GM19351 (cell line): ENCODE results near the gene ANGPTL5.
"Not testable (repeated sequence)": the region's sequence is repeated elsewhere in the genome, so short reads cannot be mapped to it uniquely, and the experiment has no call there.

Experiments used
- ATAC-seq: cut with Tn5 transposase; IDR thresholded peaks from one replicate; pipeline ENCODE4 v1.9.1; 2021; ENCODE audit warnings: mild to moderate bottlenecking, moderate library complexity; ENCODE audit not compliant: unreplicated experiment

The ANGPTL5 gene

DNA sequence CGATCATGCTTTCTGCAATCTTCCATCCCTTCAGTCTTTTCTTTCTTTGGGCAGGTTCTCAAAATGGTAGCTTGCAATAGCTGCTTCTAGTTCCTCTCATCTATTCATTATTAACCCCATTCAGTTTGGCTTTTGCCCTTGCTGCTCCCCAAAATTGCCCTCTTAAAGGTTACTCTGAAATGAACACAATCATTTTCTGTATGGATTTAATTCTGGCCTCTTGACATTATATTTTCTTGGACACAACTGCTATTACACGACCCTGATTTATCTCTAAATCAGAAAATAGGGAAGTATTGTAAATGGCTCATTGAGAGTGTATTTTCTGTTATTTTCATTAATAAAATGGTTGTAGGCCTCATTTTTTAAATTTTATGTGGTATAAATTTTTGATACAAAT lies at the start of gene ANGPTL5:
Gene ANGPTL5, minus strand, starts transcription at position 101 of the 400 bp plus-strand sequence. CDS start 8,613 bp downstream, outside the sequence.
- no peak for ATAC-seq

DNA sequence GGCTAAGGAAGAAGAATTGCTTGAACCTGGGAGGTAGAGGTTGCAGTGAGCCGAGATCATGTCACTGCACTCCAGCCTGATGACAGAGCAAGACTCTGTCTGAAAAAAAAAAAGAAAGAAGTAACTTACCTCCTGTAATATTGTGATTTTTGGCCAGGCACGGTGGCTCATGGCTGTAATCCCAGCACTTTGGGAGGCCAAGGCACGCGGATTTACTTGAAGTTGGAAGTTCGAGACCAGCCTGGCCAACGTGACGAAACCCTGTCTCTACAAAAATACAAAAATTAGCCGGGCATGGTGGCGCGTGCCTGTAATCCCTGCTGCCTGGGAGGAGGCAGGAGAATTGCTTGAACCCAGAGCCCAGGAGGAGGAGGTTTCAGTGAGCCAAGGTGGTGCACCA lies 47.9 kb upstream of the ANGPTL5 start:
- not testable (repeated sequence) for ATAC-seq

DNA sequence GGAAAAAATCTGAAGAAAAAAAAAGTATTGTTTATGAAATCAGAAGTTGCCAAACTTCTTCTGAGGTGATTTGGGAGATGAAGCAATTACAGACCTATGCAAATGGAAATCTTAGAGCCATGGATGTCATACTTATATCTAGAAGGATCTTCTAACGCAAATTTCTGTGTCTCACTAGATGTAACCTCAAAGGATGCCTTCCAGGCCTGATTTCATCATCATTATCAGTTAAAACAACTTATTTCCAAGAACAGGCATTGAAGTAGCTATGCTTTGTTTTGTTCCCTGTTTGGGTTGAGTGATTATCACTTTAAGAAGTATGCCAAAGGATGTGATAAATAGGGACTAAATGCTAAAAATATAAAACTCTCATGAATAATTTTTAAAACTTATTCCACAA lies 43.9 kb upstream of the ANGPTL5 start:
- ATAC-seq = no peak

DNA sequence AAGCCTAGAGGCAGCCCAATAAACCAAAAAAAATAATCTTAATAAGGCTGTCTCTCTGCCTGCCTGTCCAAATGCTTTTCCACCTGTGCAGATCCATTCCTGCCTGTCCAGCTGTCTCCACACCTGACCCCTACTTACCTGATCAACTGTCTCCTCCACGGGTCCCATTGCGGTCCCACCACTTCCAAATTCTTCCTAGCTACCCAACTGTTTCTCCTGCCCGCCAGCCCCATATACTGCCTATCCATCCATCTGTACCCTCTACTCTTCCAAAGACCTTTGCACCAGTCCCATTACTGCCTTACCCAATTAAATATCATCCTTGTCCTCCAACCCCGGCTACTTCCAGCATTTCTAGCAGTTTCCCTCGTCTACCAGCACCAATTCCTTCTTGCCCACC lies 39.4 kb upstream of the ANGPTL5 start:
- ATAC-seq = no peak

DNA sequence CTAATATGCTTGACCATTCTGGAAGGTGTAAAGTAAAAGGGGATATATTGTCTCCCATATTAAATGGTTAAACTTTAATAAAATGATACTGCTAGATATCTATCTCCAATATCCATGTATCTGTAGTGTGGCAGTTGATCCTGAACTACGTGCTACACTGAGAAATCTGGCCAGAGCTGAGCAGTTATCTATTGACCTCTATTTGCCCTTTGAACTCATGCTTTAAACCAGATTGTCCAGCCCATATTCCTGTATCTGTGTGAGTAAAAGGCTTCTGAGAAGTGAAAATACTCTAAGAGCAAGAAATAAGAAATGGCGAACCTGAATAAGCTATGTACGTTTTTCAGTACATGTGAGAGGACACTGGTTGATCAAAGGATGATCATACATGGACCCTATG lies 39.0 kb upstream of the ANGPTL5 start:
- no peak for ATAC-seq

DNA sequence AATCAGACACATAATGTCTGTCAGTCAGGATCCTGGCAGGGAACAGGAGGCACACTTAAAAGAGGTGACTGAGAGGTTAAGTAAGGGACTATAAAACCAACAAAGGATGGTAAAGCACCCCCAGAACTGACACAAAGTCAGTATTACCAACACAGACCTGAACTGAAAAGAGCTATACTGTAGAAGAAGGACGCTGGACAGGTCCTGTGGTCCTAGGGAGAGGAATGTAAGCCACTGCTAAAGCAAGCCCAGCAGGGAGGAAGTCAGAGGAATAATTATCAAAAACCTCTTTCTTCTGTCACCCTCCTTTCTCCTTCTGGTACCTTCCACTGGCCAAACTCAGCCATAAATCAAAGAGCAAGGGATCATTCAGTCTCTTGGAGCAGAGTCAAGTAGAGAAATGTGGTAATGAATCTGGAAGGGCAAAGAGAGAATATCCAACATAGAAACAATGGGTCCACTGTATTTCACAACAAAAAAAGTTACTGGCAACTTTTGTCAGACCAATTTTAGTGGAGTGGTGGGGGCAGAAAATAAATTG lies 33.4 kb upstream of the ANGPTL5 start:
- ATAC-seq = no peak

DNA sequence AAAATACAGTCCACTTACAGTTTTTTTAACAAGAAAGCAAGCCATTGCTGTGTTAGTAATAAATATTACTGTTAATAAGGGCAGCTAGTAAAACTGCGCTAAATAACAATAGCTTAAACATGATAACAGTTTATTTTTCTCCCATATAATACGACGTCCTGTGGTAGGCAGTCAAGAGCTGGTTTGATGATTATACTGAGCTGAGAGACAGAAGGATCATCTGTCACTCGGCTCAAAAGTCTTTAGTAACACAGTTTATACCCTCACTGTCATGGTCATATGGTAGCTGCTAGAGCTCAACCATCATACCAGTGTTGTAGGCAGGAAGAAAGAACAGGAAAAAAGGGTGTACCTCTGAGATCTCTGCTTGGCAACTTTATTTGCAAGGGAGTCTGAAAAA lies 29.1 kb upstream of the ANGPTL5 start:
- ATAC-seq = no peak

DNA sequence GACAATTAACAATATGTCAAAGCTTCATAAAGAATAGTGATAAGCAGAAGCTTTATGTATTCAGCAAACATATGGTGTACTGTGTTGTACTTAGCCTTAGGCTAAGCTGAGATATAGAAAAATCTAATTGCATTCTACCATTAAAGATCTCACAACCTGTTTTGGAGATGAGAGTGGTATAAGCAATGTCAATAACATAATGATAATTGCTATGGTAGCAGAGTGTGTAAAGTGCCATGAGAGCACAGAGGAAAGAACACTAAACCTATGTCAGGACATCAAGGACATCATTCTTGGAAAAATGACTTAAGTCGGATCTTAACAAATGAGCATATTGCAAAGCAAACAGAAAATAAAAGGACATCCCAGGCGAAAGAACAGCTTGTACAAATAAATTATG lies 28.6 kb upstream of the ANGPTL5 start:
- no peak for ATAC-seq

DNA sequence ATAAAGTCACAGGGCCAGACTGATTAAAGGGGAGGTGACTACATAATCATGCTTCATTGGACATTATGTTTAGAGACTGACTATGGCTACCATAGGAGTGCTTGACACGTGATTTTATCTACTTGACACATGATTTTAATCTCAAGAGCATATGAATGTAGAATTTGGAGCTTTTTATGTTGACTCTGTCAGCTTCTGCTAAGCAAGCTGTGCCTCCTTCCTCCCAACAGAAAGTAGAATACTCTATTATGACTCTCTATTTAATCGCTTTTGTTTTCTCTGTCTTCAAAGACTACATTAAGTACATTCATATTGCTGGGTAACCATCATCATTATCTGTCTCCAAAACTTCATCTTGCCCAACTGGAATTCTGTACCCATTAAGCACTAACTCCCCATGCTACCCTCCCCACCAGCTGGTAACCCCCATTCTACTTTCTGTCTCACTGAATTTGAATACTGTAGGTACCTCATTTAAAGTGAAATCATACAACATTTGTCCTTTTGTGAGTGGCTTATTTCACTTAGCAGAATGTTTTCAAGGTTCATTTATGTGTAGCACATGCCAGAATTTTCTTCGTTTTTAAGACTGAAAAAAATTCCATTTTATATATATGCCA lies 24.7 kb upstream of the ANGPTL5 start:
- no peak for ATAC-seq

DNA sequence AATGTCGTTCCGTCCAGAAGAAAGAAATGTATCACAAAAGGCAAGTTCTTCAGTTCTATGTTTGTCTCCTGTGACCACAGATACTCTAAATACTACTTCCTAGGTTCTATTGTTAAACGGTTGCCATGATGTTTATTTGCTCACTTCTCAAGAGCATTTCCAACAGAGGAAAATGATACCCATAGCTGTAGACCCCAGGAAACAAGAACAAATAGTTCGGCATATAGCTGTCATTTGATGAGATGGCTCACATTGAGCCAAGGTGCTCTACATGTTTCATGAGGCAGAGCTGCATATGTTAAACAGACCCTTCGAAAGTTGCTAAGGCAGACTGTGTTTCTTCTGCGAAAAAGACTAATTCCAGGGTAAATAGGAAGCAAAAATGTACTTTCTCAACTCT lies 15.4 kb upstream of the ANGPTL5 start:
- no peak for ATAC-seq

DNA sequence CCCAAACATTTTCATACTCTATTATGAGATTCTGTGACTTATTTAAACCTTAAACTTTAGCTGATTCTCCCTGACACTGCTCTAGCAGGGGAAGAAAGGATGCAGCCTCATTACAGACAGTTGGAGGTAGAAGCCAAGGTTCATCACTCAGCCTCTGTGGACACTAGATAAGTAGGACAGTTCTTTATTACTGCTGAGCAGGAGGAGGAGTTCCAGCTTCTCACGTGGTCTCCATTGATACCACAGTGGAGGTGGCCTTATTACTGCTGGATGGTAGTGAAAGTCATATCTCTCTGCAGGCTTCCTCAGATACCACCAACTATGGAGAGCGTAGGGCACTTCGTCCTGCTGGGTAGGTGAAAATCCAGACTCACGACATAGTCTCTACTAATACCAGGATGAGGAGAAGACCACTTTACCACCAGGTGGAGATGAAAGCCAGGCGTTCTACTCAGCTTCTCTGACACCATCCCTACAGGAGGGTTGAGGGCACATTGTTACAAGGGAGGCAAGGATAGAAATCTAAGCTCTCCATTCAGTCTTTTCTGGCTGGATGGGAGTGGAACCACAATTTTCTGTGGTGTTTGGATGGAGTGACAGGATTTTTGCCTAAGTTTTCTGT lies 13.1 kb upstream of the ANGPTL5 start:
- ATAC-seq = no peak

DNA sequence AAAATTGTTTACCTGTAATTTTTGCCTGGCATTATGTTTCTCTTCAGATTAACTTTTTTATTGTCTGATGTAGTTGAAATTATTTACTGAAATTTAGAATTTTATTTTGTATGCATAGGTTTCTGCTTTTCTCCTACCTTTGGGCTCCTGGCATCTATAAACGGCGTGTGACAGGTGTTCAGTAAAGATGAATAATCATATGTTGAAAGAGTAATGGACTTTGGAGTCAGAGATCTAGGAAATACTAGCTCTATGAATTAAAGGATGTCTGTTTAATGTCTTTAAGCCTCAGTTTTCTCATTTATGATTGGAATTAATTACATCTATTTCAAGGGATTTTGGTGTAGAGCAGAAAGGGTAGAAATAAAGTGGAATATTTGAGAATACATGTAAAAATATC lies 7.2 kb upstream of the ANGPTL5 start:
- ATAC-seq = no peak

DNA sequence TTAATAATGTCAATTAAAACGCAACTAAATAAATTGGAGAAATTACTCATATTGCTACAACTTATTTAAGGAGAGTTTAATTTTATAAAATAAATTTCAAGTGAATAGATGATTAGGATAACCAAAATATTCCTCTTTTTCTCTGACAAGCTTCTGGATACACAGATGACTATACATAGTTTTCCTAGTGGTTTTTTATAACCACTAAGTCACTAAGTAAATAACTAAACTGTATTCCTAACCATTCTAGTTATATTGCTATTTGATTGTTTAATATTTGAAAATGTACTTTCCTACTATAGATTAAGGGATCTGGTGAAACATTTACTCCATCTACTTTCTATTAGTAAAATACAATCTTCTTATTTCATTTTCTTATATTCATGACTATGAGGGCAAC lies 4.7 kb upstream of the ANGPTL5 start:
- ATAC-seq = no peak

DNA sequence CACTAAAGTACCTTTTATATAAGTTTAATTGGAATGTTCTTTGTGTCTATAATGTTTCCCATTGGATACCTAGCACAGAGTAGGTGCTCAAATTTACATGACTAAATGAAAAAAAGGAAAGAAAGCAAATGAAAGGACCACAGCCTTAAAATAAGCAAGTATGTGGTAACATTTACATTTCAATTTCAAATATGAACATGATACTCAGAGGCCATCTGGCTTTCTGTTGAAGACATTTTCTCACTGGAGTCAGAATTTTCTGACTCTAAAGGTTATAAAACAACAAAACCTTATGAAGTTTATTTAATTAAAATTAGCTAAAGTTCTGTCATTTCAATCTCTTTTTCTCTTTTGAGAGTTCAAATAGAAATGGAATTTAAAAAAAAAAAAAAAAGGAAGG lies 904 bp upstream of the ANGPTL5 start:
- no peak for ATAC-seq

DNA sequence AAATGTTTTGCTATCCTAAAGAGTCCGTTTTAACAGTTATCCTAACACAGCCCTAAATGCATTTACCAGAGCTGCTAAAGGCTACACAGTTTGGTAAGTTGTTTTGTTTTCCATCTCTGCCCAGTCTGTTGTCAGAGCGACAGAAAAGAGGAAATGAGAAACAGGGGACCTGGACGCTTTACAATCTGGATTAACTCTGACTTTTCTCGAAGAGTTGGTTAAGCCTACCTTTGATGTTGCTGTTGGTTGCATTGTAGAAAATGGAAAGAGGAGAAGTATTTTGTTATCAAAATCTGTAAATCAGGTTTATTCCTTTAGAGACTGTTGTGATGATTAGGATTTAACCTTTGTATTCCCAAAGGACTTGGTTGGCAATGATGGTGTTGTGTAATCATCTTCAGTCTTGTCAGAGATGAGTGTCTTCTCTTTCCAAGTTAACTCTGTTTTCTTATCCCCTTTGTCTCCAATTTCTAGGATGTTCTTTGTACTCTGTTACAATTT lies 481 bp downstream of the ANGPTL5 start:
- peak; percentile 49 for ATAC-seq

DNA sequence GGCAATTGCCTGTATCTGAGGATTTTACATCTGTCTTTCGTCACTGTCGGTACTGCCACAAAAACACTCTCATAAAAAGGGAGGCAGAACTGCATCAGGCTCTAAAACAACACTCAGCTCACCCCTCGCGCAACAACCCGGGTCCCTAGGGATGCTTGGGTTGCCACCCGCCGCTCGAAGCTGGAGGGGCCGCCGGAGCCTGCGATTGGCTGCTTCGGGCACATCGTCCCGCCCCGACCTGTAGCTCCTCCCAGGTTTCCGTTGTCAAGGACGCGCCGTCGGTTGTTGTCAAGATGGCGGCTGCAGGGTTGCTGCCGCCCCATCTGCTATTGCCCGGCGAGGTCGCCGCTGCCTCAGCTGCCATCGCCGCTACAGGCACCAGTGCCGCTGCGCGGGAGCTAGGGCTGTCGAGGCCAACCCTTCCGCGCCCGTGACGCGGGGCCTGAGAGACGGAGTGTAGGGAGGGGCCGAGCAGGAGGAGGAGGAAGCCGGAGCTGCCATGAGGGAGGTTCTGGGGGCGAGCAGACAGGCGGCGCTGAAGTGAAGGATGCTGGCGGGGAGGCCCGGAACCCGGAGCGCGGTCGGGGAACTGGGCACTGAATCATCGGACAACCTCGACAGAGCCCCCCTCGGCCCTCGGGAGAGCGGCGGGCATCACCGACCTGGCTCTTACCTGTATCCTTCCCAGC lies 1.4 kb downstream of the ANGPTL5 start, which contains the start of gene CEP126:
Gene CEP126, plus strand, starts transcription at position 273 of the 689 bp plus-strand sequence. Its CDS starts 275 bp downstream, at position 548.
- ATAC-seq = peak; percentile 98

DNA sequence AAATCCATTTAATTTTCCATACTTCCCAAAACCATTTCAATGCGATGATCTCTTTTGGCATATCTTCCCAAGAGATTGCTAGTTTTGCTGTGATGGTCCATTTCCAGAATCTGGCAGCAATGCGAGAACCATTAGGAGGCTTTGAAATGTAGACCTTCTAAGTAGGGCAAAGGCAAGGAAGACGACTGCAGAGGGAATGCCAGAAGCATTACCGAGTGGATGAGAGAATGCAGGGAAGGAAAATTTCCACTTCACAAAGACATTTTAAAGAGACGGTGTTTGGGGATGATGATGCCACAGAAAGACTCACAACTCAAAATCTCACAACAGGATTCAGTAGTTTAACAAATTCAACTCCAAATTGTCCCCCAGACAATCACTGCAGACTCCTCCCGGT lies 2.0 kb downstream of the ANGPTL5 start:
- ATAC-seq = no peak

DNA sequence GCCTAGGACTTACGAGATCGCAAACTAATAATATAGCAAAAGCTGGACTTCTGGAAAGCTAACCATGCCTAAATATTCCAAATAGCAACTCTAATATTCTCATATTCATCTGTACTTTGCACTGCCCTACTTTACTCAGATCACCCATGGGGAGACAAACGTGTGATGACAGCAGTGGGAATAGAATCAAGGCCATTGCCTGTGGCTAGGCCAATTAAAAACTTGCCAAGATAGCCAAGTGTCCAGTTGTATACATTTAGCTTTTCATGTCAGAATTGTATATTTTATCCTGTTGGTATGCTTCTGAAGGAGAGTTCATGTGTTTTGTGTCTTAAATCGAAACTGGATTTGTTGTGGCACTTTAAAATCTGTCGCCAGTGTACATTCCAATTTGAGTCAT lies 2.7 kb downstream of the ANGPTL5 start:
- ATAC-seq = no peak

DNA sequence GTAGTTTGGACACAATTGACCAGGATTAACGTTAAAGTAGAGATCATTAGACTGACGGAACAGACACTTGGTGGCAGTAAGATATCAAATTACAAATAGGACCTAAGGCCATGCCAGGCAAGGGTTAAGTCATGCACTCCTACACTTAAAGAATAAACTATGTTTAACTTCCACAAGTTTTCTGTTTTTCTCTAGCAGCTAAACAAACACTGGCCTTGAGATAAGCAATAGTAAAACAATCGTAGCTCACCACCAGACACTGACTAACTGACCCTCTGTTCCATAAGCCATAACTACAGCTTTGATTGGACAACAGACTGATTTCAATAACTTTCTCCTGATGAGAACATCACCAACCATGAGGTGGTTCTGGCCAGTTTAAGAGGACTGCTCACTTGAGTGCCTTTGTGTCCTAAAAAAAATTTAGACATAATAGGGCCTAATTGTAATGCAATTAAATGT lies 3.5 kb downstream of the ANGPTL5 start:
- ATAC-seq = no peak

DNA sequence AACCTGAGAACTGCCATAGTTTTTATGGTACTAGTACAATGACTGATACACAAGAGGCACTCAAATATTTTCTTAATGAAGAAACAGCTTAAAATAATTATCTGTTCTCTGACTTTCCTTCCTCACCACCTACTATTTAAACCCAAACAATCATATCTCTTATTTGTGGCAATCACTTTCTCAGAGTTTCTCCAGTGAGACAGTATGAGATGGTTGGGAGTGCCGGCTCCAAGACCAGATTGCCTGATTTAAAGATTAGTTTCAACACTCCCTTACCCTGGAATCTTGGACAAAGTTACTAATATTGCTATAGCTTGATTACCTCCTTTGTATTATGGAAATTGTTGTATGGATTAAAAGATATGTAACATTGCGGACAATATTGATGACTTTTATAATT lies 7.2 kb downstream of the ANGPTL5 start:
- ATAC-seq = no peak

DNA sequence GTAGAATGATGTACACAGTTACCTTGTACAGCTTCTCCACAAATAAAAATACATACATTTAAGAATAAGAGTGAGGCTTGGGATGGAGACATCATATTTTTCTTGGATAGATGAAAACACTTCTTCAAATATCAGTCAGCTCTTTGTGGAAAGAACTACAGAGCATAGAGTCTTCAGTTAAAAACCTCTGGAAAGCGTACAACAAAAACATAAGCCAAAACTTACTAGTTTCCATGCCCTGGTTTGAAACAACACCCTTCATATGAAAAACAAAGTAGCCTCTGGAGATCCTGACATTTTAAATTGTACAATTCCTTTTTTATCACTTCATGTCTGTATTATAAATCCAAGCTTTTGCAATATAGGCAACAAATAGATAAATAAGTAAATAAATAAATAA lies 8.5 kb downstream of the ANGPTL5 start:
- no peak for ATAC-seq

DNA sequence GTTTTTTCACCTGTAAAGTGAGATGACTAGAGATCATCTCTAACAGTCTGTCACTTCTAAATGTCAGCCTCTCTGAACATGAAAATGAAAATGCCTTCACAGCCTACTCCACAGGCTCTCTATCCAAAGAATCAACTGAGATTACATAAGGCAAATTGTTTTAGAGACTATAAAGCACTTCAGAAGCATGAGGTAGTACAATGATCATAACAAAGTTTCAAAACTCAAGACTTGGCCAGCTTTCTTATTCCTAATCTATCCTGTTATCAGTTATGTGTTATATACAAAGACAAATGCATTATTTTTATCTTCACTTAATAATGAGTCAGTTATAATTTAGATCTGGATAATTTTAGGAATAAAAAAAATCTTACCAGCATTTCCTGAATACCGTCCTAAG lies 21.8 kb downstream of the ANGPTL5 start:
- ATAC-seq = no peak
